H1 (cell line): ENCODE results near the gene GABRP. TPM values are rescaled to one million over a fixed set of nuclear protein-coding genes. Genes with fewer than 3 reads are reported as not detected.

Experiments used
- ASH2L ChIP-seq: fragments of 200-600, 300-600 bp; sonication (generic); IDR thresholded peaks from one replicate; pipeline ENCODE4 v1.7.1; 2017; ENCODE audit warnings: low read length
- ATF2 ChIP-seq: IDR thresholded peaks from 2 replicates; pipeline ENCODE4 v1.6.1; 2012; ENCODE audit warnings: low read length, inconsistent platforms
- CTBP2 ChIP-seq: IDR thresholded peaks from 2 replicates; pipeline ENCODE4 v1.7.0; 2011; ENCODE audit warnings: borderline replicate concordance, mild to moderate bottlenecking, moderate library complexity, mixed read lengths, low read length; ENCODE audit not compliant: insufficient read depth, insufficient read length
- CTCF ChIP-seq, 3 experiments: IDR thresholded peaks; 1 replicate in 2 of 3; 2 replicates in 1 of 3; pipeline versions ENCODE4 v1.5.1 to v1.6.1; 2011; ENCODE audit warnings: low read length in 3 of 3, mild to moderate bottlenecking in 3 of 3, inconsistent platforms in 2 of 3, low read depth in 1 of 3, moderate library complexity in 1 of 3; ENCODE audit not compliant: insufficient read depth in 1 of 3; ENCODE audit errors: control extremely low read depth in 1 of 3
- EGR1 ChIP-seq: IDR thresholded peaks from 2 replicates; pipeline ENCODE4 v1.6.1; 2011; ENCODE audit warnings: low read depth, low read length, borderline replicate concordance
- FOSL1 ChIP-seq: IDR thresholded peaks from 2 replicates; pipeline ENCODE4 v1.6.1; 2011; ENCODE audit warnings: mild to moderate bottlenecking, low read depth, low read length, moderate library complexity; ENCODE audit not compliant: insufficient read depth
- GABPA ChIP-seq: IDR thresholded peaks from 2 replicates; pipeline ENCODE4 v1.6.1; 2011; ENCODE audit warnings: mild to moderate bottlenecking, low read length, moderate library complexity, borderline replicate concordance; ENCODE audit not compliant: insufficient read depth
- JUND ChIP-seq: IDR thresholded peaks from 2 replicates; pipeline ENCODE4 v1.6.1; 2011; ENCODE audit warnings: mild to moderate bottlenecking, improper control_type of control experiment, low read length
- KDM4A ChIP-seq: IDR thresholded peaks from one replicate; pipeline ENCODE4 v1.7.1; 2012; ENCODE audit warnings: low read depth, mild to moderate bottlenecking, moderate library complexity, low read length, inconsistent platforms; ENCODE audit not compliant: severe bottlenecking
- KDM5A ChIP-seq: fragments of 200-600 bp; IDR thresholded peaks from 2 replicates; pipeline ENCODE4 v1.7.1; 2012; ENCODE audit warnings: mild to moderate bottlenecking, low read length, inconsistent platforms, mixed read lengths
- RAD21 ChIP-seq, 2 experiments: IDR thresholded peaks in 1 of 2; conservative IDR thresholded peaks in 1 of 2; 2 replicates each; pipeline ENCODE4 v1.6.1; 2011; ENCODE audit warnings: low read depth in 2 of 2, low read length in 2 of 2, improper control_type of control experiment in 1 of 2, inconsistent platforms in 1 of 2, mild to moderate bottlenecking in 1 of 2, moderate library complexity in 1 of 2
- RBBP5 ChIP-seq: IDR thresholded peaks from 2 replicates; pipeline ENCODE4 v1.7.1; 2012; ENCODE audit warnings: low read depth, mild to moderate bottlenecking, inconsistent platforms, low read length, moderate library complexity, borderline replicate concordance
- SAP30 ChIP-seq: fragments of 300-600 bp; sonication (generic); IDR thresholded peaks from 2 replicates; pipeline ENCODE4 v1.7.1; 2012; ENCODE audit warnings: low read length, moderate library complexity, mild to moderate bottlenecking, inconsistent platforms; ENCODE audit not compliant: insufficient read depth, insufficient replicate concordance
- SIX5 ChIP-seq: IDR thresholded peaks from 2 replicates; pipeline ENCODE4 v1.6.1; 2011; ENCODE audit warnings: mild to moderate bottlenecking, low read depth, low read length
- SP2 ChIP-seq: IDR thresholded peaks from 2 replicates; pipeline ENCODE4 v1.6.1; 2012; ENCODE audit warnings: mild to moderate bottlenecking, low read length, inconsistent platforms
- SP4 ChIP-seq: IDR thresholded peaks from 2 replicates; pipeline ENCODE4 v1.6.1; 2012; ENCODE audit warnings: low read length, inconsistent platforms
- TAF1 ChIP-seq: IDR thresholded peaks from 2 replicates; pipeline ENCODE4 v1.6.1; 2011; ENCODE audit warnings: mild to moderate bottlenecking, low read depth, low read length
- polyA plus RNA-seq, 7 experiments: library from polyadenylated mRNA; depleted of rRNA in 3 of 7; stranded (reverse) in 5 of 7; unstranded in 2 of 7; fragments of >200 nt in 5 of 7; fragments of 200-250 nt in 2 of 7; gene quantifications; 1 replicate in 5 of 7; 2 replicates in 1 of 7; 4 replicates in 1 of 7; pipeline versions ENCODE4 v1.2.1 to v1.2.3, GENCODE V29; 2011 to 2013; ENCODE audit warnings: missing spikeins in 2 of 7, mixed read lengths in 2 of 7
- total RNA-seq: library from RNA; stranded (reverse); fragmentation: NEBNext Ultra II Directional; extraction: Animal tissue kit (Norgen Biotek cat#: 25700); gene quantifications from 2 replicates; pipeline ENCODE4 v1.2.1, GENCODE V29; 2021
- TF ChIP-seq, protein P1 (sequence below): IDR thresholded peaks from 2 replicates; pipeline ENCODE4 v1.6.1; 2012; ENCODE audit warnings: inconsistent platforms

GABRP gene
- total and polyA plus RNA-seq, 2 of the 8 experiments (the other 6 are each of a cell fraction or from before 2014, with no cell fraction given), result 3.7 to 4.0 TPM

GRCh38 chr5:170861917-170862766 is 78.6 kb downstream of the GABRP start, which contains the start of gene RANBP17 (continued):
- TF ChIP-seq RAD21 (IDR thresholded peaks at IDR 0.05 in 1 of 2, conservative IDR thresholded peaks at IDR 0.05 in 1 of 2; ENCODE audit: low read depth in 2 of 2, low read length in 2 of 2) (peak; percentile 1 to 38; a peak in 2 of 4 replicates), SP4 (no peak), GABPA (no peak; the same call in 1 of the 2 replicates), FOSL1 (peak; percentile 82), CTBP2 (peak; percentile 75), CTCF (IDR thresholded peaks at IDR 0.05; ENCODE audit: control extremely low read depth in 1 of 3, insufficient read depth in 1 of 3, low read depth in 1 of 3, low read length in 3 of 3) (peak in 1 of 3 experiments; percentile 3; a peak in 1 of 4 replicates), TAF1 (peak; percentile 88), ASH2L (peak; percentile 98), JUND (no peak), SIX5 (no peak), KDM4A (peak; percentile 94), SAP30 (no peak), KDM5A (0 out of 2 replicates have a peak, but pooled peaks have one; percentile 18), SP2 (no peak), EGR1 (peak; percentile 91), ATF2 (no peak), RBBP5 (peak; percentile 96)
- TF ChIP-seq, protein P1, sequence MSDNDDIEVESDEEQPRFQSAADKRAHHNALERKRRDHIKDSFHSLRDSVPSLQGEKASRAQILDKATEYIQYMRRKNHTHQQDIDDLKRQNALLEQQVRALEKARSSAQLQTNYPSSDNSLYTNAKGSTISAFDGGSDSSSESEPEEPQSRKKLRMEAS, result peak; percentile 54; the same call in 1 of the 2 replicates
